ELF-1 (cell line): ENCODE measurements around the gene ATR.
"Not testable (repeated sequence)": the region's sequence is repeated elsewhere in the genome, so short reads cannot be mapped to it uniquely, and the experiment has no call there.

ENCODE experiments used
- DNase-seq: peaks from one replicate; pipeline ENCODE4 v3.0.0-alpha.2; 2016; ENCODE audit warnings: low read depth, low spot score

The ATR gene

GRCh38 chr3:142595141-142595540, 16.6 kb upstream of the ATR start:
- DNase-seq, result no peak

DNA sequence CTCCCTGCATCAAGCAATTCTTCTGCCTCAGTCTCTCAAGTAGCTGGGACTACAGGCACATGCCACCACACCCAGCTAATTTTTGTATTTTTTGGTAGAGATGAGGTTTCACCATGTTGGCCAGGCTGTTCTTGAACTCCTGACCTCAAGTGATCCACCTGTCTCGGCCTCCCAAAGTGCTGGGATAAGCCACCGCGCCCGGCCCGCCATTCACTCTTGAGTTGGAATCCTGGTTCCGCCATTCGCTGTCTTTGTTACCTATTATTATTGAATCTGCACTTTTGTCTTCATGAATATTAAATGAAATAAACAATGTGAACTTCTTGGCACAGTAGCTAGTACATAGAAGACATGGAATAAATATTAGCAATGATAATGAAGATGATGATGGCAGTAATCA, 13.7 kb upstream of the ATR start:
- DNase-seq, result not testable (repeated sequence)

DNA sequence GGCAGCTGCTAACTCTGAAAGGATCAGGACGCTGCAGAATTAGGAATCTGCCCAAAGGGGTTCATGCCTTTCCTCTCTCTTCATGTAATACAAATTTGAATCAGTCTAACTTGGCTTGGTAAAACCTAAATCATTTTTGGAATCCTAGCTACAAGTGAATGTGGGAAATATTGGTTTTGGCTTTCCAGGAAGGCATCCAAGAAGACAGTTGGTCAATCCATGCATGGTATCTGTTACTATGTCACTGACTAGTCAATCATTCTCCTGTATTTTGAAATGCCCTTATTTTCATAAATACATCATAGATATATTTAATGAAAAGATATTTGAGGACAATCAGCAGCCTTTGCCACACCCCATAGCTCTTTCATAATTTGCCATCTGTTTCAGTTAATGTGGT, 10.2 kb upstream of the ATR start:
- DNase-seq, result no peak

DNA sequence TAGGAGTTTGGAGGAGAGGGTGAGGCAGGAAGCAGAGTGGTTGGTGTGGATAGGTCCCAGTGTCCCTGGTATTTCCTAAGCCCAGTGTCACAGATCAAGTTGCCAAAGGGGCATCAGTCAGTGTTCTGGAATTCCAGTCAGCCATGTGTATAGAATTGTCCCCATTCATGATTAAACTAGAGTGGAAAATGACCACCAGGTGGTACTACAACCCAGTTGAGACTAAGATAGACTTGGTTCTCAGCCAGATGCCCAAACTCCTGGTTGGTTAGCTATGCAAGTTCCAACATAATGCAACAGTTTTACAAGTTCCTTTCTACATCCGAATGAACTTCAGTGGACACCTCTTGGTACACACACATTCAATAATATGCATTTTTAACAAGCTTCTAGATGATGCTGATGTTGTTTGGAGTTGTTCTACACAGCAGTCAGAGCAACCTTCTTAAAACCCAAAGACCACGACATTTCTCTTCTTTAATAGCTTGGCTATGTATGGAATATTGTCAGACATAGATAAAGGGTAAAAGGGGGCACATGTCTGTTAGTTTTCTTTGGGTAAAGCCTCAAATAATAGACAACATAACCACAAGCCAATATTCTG, 8.4 kb upstream of the ATR start:
- DNase-seq, result peak; percentile 68

GRCh38 chr3:142581070-142581469, 2.5 kb upstream of the ATR start:
- peak; percentile 75 for DNase-seq

DNA sequence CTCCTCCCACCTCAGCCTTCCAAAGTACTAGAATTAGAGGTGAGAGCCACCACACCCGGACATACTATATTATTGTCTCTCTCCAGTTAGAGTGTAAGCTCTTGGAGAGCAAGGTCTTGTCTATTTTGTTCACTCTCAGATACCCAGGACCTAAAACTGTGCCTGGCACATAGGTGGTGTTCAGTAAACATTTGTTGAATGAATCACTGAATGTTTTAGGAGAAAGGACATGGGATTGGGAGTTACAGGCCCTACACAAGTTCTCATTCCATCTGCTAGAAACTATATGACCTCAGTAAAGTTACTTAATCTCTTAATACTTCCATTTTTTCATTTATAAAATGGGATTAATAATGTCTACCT, 1.5 kb upstream of the ATR start:
- DNase-seq, result no peak

- DNase-seq, result peak; percentile 35
Observed at GRCh38 chr3:142577696-142578328, 721 bp downstream of the ATR start.

DNA sequence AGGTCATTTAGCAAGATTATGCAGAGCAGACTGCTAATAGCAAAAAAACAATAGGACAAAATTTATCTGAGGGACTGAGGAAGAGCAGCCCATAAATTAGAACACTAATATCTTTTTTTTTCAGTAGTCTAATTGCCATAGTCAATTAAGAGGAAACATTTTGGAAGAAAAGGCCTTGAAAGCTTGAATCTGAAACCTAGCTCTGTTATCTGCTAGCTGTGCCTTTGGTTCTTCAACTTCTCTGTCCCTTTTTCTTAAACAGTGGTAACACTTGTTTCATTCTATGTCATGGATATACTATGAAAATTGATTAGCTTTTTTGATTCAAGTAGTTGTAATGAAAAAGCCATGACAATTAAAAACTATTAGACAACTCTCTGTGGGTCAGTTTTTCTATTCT, 1.7 kb downstream of the ATR start:
- no peak for DNase-seq

- DNase-seq, result no peak
Observed at GRCh38 chr3:142574665-142575064, 3.9 kb downstream of the ATR start.

DNA sequence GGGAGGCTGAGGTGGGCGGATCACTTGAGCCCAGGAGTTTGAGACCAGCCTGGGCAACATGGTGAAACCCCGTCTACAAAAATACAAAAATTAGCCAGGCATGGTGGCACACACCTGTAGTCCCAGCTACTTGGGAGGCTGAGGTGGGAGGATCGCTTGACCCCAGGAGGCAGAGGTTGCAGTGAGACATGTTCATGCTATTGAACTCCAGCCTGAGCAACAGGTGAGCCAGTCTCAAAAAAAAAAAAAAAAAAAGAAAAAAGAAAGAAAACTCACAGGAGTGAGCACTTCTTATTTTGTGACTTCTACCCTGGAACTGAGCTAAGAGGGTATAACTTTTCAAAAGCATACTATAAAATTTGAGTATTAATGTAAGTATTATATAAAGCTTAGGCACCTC, 4.3 kb downstream of the ATR start:
- DNase-seq, result not testable (repeated sequence)

- not testable (repeated sequence) for DNase-seq
Observed at GRCh38 chr3:142569422-142569821, 9.1 kb downstream of the ATR start.

DNA sequence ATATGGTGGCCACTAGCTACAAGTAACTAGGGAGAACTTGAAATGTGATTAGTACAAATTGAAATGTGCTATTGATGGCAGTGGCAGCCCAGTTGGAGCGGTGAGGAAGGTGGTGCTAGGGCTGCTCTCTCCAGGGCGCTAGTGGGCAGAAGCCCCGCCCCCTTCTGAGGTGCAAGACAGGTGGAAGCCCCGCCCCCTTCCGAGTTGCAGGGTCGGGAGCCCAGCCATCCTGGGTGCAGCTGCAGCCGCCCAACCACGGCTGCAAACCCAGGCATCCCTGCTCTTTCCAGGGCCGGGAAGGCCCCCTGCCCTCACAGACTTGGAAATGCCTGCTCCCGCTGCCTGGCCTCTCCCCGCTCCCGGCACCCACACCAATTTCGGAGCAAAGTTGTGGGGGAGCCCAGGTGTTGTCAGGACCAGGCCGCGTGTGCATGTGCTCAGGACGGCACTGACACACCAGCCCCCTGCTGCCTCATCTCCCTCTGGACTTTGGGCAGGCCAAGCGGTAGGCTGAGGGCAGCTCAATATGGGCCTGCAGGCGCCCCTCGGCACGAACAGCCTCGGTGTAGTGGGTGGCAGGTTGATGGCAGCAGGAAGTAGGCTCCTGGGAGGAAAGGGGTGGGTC, 10.0 kb downstream of the ATR start:
- peak; percentile 89 for DNase-seq

- DNase-seq, result no peak
Observed at GRCh38 chr3:142566096-142566495, 12.4 kb downstream of the ATR start.

DNA sequence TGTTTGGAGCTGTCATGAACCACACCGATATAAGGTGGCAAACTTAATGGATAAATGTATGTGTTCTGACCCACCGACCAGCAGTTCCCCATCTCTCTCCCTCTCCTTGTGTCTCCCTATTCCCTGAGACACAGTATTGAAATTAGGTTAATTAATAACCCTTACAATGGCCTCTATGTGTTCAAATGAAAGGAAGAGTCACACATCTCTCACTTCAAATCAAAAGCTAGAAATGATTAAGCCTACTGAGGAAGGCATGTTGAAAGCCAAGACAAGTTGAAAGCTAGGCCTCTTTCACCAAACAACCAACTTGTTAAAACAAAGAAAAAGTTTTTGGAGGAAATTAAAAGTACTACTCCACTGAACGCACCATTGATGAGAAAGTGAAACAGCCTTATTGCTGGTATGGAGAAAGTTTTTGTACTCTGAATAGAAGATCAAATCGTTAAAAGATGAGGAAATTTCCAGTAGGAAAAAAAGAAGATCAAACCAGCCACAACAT, 15.0 kb downstream of the ATR start:
- DNase-seq, result no peak

DNA sequence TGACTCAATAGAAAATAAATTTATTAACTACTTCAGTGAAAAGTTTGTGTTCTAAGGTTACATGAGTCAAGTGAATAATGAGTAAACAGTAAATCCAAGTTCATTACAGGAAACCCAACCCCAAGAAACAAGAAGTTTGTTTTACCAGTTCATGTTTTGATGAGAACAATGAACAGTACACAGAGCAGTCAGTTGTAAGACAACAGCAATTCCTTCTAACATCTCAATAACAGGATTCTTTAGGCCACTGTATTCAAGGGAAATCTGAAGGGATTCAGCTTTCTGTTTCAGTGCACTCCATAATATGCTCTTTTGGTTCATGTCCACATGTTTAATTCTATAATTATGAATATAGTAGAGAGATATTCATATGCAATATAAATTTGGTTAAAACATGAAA, 18.4 kb downstream of the ATR start:
- no peak for DNase-seq

DNA sequence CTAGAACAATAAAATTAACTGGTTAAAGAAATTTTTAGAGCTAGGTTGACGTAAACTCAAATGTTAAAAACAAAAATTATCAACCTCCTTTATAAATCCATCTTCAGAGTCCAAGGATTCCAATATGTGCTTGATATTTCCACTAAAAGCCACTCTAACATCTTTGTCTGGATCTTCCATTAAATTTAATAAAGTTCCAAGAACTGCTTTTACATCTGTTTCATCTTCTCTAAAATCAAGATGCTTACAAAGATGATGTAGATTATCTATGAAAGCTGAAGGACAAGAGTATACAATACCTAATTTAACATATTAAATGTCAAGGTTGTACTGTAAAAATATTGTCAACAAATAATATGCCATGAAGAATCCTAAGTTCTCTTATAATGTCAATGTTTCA, 24.8 kb downstream of the ATR start:
- no peak for DNase-seq

DNA sequence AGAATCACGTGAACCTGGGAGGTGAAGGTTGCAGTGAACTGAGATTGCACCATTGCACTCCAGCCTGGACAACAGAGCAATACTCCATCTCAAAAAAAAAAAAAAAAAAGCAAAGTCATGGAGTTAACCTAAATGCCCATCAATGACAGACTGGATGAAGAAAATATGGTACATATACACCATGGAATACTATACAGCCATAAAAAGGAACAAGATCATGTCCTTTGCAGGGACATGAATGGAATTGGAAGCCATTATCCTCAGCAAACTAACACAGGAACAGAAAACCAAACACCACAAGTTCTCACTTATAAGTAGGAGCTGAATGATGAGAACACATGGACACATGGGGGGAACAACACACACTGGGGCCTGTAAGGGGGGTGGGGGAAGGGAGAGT, 26.0 kb downstream of the ATR start:
- DNase-seq, result not testable (repeated sequence)

- DNase-seq, result no peak
Observed at GRCh38 chr3:142549986-142550385, 28.5 kb downstream of the ATR start.

GRCh38 chr3:142543307-142543706, 35.2 kb downstream of the ATR start:
- no peak for DNase-seq

DNA sequence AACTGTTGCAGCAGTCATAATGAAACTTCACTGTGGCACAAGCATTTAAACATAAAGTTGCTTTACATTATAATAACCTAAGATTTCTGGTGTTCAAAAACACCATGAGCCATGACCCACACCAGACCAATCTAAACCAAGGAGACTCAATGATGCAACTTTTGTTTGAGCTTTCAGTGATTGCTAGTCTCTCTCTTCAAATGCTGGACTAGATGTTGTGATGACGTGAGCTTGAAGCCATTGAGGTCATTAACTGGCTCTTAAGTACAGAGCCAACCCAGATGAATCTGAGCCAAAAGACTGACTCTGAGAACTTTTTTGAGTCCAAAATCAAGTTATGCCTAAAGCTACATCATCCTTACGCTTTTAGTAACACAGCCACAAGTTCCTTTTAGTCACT, 36.5 kb downstream of the ATR start:
- no peak for DNase-seq

DNA sequence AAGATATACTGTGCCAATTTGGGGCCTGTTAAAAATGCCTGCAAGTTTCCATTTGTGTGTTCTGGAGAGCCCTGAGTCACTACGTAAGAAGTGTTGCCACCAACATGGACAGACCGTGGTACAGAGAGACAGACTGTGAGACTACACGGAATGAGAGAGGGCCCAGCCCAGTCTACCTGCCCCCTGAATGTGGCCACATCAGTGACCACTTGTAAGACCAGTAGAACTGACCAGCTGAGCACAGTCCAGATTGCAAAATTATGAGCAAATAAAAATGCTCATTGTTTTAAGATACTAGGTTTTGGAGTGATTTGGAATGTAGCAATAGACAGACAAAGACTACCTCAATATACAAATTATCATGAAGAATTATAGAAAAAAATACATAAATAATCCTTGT, 42.0 kb downstream of the ATR start:
- no peak for DNase-seq

GRCh38 chr3:142534543-142534942, 44.0 kb downstream of the ATR start:
- DNase-seq, result no peak

GRCh38 chr3:142530296-142530695, 48.2 kb downstream of the ATR start:
- DNase-seq, result no peak
